Skeletal muscle satellite cell (primary cell): ENCODE data around the gene TEC. TPM values are rescaled to one million over a fixed set of nuclear protein-coding genes. Genes with fewer than 3 reads are reported as not detected.

Experiments used
- H3K27me3 ChIP-seq: 2 replicates; pipeline ENCODE4 v1.7.0; 2013; ENCODE audit warnings: low read length; ENCODE audit not compliant: control insufficient read depth, insufficient read depth
- H3K36me3 ChIP-seq: 2 replicates; pipeline ENCODE4 v1.7.0; 2013; ENCODE audit warnings: mild to moderate bottlenecking, control low read depth, low read length; ENCODE audit not compliant: insufficient read depth
- H3K4me1 ChIP-seq: 2 replicates; pipeline ENCODE4 v1.7.0; 2013; ENCODE audit warnings: low read length; ENCODE audit not compliant: control insufficient read depth, insufficient read depth
- H3K4me2 ChIP-seq: 2 replicates; pipeline ENCODE4 v1.7.0; 2013; ENCODE audit warnings: mild to moderate bottlenecking, low read length
- H3K4me3 ChIP-seq: 2 replicates; pipeline ENCODE4 v1.7.0; 2013; ENCODE audit warnings: low read length
- H3K9ac ChIP-seq: 2 replicates; pipeline ENCODE4 v1.7.0; 2013; ENCODE audit warnings: mild to moderate bottlenecking, low read depth, low read length, moderate library complexity
- H3K9me3 ChIP-seq: replicated peaks from 2 replicates; pipeline ENCODE4 v1.7.0; 2013; ENCODE audit warnings: mild to moderate bottlenecking, control low read depth, low read length
- small RNA-seq: library from RNA; depleted of rRNA; stranded (forward); fragments of <200 nt; gene quantifications from one replicate; pipeline ENCODE3, GENCODE V24; 2012

The TEC gene

DNA sequence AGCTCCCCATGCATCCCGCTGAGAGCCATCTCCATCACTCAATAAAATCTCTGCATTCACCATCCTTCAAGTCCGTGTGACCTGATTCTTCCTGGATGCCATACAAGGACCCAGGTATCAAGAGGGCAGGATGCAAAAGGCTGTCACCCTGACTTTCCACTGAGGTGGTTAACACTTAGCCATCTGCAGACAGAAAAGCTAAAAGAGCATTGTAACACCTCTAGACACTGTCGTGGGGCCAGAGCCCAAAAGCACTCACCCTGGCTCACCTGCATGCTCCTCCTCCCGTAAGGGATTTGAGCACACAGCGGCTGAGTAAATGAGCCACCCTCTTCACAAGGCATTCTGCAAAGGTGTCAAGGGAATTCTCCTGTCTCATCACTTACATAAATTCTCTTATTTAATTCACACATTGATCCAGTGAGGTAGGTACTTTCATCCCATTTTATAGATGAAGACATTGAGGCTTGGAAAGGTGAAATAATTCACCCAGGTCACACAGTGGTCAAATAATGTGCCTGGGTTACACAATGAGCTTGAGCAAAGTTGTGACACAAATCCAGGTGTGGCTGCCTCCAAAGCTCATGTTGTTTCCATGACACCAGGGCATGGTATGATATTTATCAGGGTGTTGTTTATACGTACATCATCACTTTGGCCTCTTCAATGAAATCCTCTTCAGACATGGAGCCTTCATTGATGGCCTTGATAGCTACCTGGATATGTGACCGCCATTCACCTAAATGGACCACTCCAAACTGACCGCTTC, 183.6 kb downstream of the TEC start:
- H3K27me3 ChIP-seq, result peaks cover 3% of the 10 kb centered on the region
- no peak overlapping the region for H3K4me3 ChIP-seq
- no peaks in the 10 kb centered on the region for H3K36me3 ChIP-seq
- H3K9me3 ChIP-seq, result no peaks in the 10 kb centered on the region
- no peaks in the 10 kb centered on the region for H3K4me1 ChIP-seq
- no peak overlapping the region for H3K4me2 ChIP-seq
- H3K9ac ChIP-seq, result no peak overlapping the region

Small RNA genes lying within 50 kb of the gene (small RNA-seq; reads per million reads assigned to genes)
- not detected for gene RF00019
- gene RF00026, result not detected
- gene RNU6-838P, result not detected
